ENCODE measurements around the gene TAF8.
"Not testable (repeated sequence)": the region's sequence is repeated elsewhere in the genome, so short reads cannot be mapped to it uniquely, and the experiment has no call there.

TAF8 gene

GRCh38 chr6:42029062-42029685 is 21.1 kb upstream of the TAF8 start:
- no peak for DNase-seq

- no peak for DNase-seq
Observed at GRCh38 chr6:42029881-42030280, 20.4 kb upstream of the TAF8 start.

- peak; percentile 68 for DNase-seq
Observed at GRCh38 chr6:42030585-42031506, 19.5 kb upstream of the TAF8 start.

- DNase-seq, result no peak
Observed at GRCh38 chr6:42032366-42032765, 18.0 kb upstream of the TAF8 start.

GRCh38 chr6:42037669-42038068 is 12.7 kb upstream of the TAF8 start:
- not testable (repeated sequence) for DNase-seq

- no peak for DNase-seq
Observed at GRCh38 chr6:42038163-42038562, 12.2 kb upstream of the TAF8 start.

- DNase-seq, result no peak
Observed at GRCh38 chr6:42038811-42039408, 11.4 kb upstream of the TAF8 start.

GRCh38 chr6:42040856-42041480 is 9.4 kb upstream of the TAF8 start:
- no peak for DNase-seq

GRCh38 chr6:42041481-42042053 is 8.8 kb upstream of the TAF8 start:
- DNase-seq, result no peak

- DNase-seq, result no peak
Observed at GRCh38 chr6:42042108-42042507, 8.2 kb upstream of the TAF8 start.

- DNase-seq, result peak; percentile 95
Observed at GRCh38 chr6:42043787-42044475, 6.4 kb upstream of the TAF8 start.

GRCh38 chr6:42045538-42046460 is 4.5 kb upstream of the TAF8 start:
- DNase-seq, result peak; percentile 65

- no peak for DNase-seq
Observed at GRCh38 chr6:42046464-42047212, 3.7 kb upstream of the TAF8 start.

GRCh38 chr6:42047213-42047590 is 3.1 kb upstream of the TAF8 start:
- no peak for DNase-seq

- DNase-seq, result no peak
Observed at GRCh38 chr6:42047790-42048405, 2.4 kb upstream of the TAF8 start.

- no peak for DNase-seq
Observed at GRCh38 chr6:42049116-42049809, 1.1 kb upstream of the TAF8 start.

GRCh38 chr6:42049948-42050296 is 402 bp upstream of the TAF8 start:
- peak; percentile 55 for DNase-seq

GRCh38 chr6:42051268-42051653 is 937 bp downstream of the TAF8 start:
- DNase-seq, result no peak

- DNase-seq, result no peak
Observed at GRCh38 chr6:42053601-42054000, 3.3 kb downstream of the TAF8 start.

GRCh38 chr6:42059743-42060142 is 9.4 kb downstream of the TAF8 start:
- no peak for DNase-seq

All from activated CD4-positive, alpha-beta T cell treated with anti-CD3 and anti-CD28 coated beads, Interleukin-10, Interleukin-2, amounts not matched to agents 100 ng/mL and 50 ng/mL, durations not matched to agents 16 hours and 8 hours (primary cell).